Activated CD4-positive, alpha-beta T cell treated with anti-CD3 and anti-CD28 coated beads, Interleukin-2, amount 10 ng/mL, durations not matched to agents 7 days and 5 days (primary cell): ENCODE measurements around the gene CLK1. TPM values are rescaled to one million over a fixed set of nuclear protein-coding genes. Genes with fewer than 3 reads are reported as not detected.
A peak's percentile ranks its signal among the peaks of the same experiment; 100 is the strongest.
"Not testable (repeated sequence)": the region's sequence is repeated elsewhere in the genome, so short reads cannot be mapped to it uniquely, and the experiment has no call there.

Source experiments
- CTCF ChIA-PET: fragments of 350-600 bp; sonication (Branson Sonifier 250); formaldehyde crosslinking; loops from one replicate; lab custom pipeline; 2021; ENCODE audit warnings: antibody characterized with exemption; lab: Charles Lee
- POLR2A ChIA-PET: fragments of 350-600 bp; sonication (Branson Sonifier 250); formaldehyde crosslinking; loops from one replicate; lab custom pipeline; 2021; ENCODE audit warnings: antibody characterized with exemption; lab: Charles Lee
- DNase-seq: peaks from one replicate; pipeline ENCODE4 v3.0.0-alpha.2; 2020
- H3K27ac Mint-ChIP-seq: one replicate; pipeline ENCODE4 v1.8.0; 2021; ENCODE audit warnings: mild to moderate bottlenecking, moderate library complexity, mixed read lengths
- H3K27me3 Mint-ChIP-seq: one replicate; pipeline ENCODE4 v1.8.0; 2021; ENCODE audit warnings: mixed read lengths
- H3K36me3 Mint-ChIP-seq: one replicate; pipeline ENCODE4 v1.8.0; 2021; ENCODE audit warnings: low read depth, mixed read lengths
- H3K4me1 Mint-ChIP-seq: one replicate; pipeline ENCODE4 v1.8.0; 2021; ENCODE audit warnings: mixed read lengths
- H3K4me3 Mint-ChIP-seq: one replicate; pipeline ENCODE4 v1.8.0; 2021; ENCODE audit warnings: mild to moderate bottlenecking, moderate library complexity, mixed read lengths
- H3K9me3 Mint-ChIP-seq: one replicate; pipeline ENCODE4 v1.8.0; 2021; ENCODE audit warnings: mixed read lengths
- total RNA-seq, 2 experiments: library from RNA; stranded (reverse); gene quantifications; one replicate each; pipeline ENCODE4 v1.2.3, GENCODE V29; 2021

CLK1 gene
- total RNA-seq, 2 experiments from 2014 or later, result 120 to 142 TPM

- POLR2A ChIA-PET, result no interaction called here
- H3K36me3 Mint-ChIP-seq, result peaks cover 50% of the 10 kb centered on the region
- no peaks in the 10 kb centered on the region for H3K9me3 Mint-ChIP-seq
- H3K4me3 Mint-ChIP-seq, result no peak overlapping the region
- no peaks in the 10 kb centered on the region for H3K27me3 Mint-ChIP-seq
- H3K4me1 Mint-ChIP-seq, result peaks cover 13% of the 10 kb centered on the region
- CTCF ChIA-PET, result interaction anchor here (1.0 kb wide), 1 partner anchor 107 kb away, joined by 3 read pairs; no protein-coding TSS in a partner anchor
- no peak overlapping the region for H3K27ac Mint-ChIP-seq
- no peak for DNase-seq
Measured at GRCh38 chr2:200820573-200821234, 43.8 kb downstream of the CLK1 start.

- H3K4me3 Mint-ChIP-seq, H3K9me3 Mint-ChIP-seq, H3K27me3 Mint-ChIP-seq, H3K27ac Mint-ChIP-seq, DNase-seq, POLR2A ChIA-PET: not testable (repeated sequence)
- peaks cover 66% of the 10 kb centered on the region for H3K36me3 Mint-ChIP-seq
- H3K4me1 Mint-ChIP-seq, result peaks cover 31% of the 10 kb centered on the region
- CTCF ChIA-PET, result interaction anchor here (0.7 to 2.2 kb wide), 8 partner anchors 10 to 70 kb away, joined by 3 to 5 read pairs (median 4); partner anchors contain the start of genes CLK1, NIF3L1 and PPIL3
Measured at GRCh38 chr2:200818732-200819131, 45.7 kb downstream of the CLK1 start.

- no peak for DNase-seq
- CTCF ChIA-PET, result interaction anchor here (1.0 to 1.5 kb wide), 6 partner anchors 13 to 102 kb away, joined by 3 to 8 read pairs (median 4); partner anchors contain the start of gene NIF3L1
- Mint-ChIP-seq H3K27ac (no peak overlapping the region), H3K4me1 (peaks cover 46% of the 10 kb centered on the region), H3K27me3 (no peaks in the 10 kb centered on the region), H3K4me3 (no peak overlapping the region), H3K9me3 (no peaks in the 10 kb centered on the region), H3K36me3 (peaks cover 59% of the 10 kb centered on the region)
- POLR2A ChIA-PET, result no interaction called here
Measured at GRCh38 chr2:200814917-200815316, 49.5 kb downstream of the CLK1 start.

GRCh38 chr2:200814276-200814815 lies 50.1 kb downstream of the CLK1 start:
- Mint-ChIP-seq H3K27me3 (no peaks in the 10 kb centered on the region), H3K36me3 (peaks cover 59% of the 10 kb centered on the region), H3K4me3 (peak overlapping the region; percentile 49), H3K27ac (peak overlapping the region; percentile 63), H3K9me3 (no peaks in the 10 kb centered on the region), H3K4me1 (peaks cover 50% of the 10 kb centered on the region)
- peak; percentile 15 for DNase-seq
- POLR2A ChIA-PET, result interaction anchor here (0.6 kb wide), 1 partner anchor 102 kb away, joined by 5 read pairs; no protein-coding TSS in a partner anchor
- CTCF ChIA-PET, result interaction anchor here (0.9 to 1.5 kb wide), 6 partner anchors 13 to 101 kb away, joined by 3 to 8 read pairs (median 4); partner anchors contain the start of gene NIF3L1

DNA sequence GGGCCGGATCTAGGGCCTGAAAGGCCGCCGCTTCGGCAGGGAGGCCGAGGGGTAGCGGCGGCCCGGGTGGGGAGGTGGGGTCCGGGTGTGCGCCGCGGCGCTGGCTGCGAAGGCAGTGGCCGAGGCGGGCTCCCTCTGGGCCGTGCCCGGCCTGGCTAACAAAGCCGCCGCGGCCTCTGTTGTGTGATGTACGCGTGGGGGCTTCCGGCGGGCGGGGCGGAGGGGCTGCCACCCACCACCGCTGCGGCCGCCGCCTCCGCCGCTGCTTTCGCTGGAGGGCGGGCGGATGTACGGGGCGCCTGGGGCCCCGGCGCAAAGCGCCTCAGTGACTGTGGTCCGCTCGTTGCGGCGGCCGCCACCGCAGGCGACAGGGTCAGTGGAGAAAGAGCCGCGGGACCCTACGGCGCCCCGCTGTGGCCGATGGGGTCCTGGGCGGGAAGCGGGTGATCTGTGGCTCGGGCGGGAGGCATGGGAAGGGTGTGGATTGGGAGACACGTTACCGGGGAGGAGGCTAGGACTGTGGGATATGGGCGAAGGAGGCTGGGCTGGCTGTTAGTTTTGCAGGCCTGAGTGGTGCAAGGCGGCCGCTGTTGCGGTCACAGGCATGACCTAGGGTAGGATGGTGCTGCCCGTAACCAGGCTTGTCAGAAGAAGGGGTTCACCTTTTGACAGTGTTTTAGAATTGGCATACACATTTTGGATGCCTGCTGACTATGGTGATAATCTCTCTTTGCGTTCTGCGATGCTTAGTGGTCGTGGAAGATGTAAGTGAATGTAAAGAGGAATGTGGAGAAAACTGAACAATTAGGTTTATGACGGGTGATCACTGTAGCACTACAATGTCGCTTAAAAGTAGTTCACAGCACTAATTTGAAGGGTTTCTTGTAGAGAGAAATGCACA lies 52.1 kb downstream of the CLK1 start:
- peak; percentile 60 for DNase-seq
- peaks cover 47% of the 10 kb centered on the region for H3K4me1 Mint-ChIP-seq
- POLR2A ChIA-PET, result no interaction called here
- H3K27me3 Mint-ChIP-seq, result no peaks in the 10 kb centered on the region
- CTCF ChIA-PET, result no interaction called here
- peaks cover 44% of the 10 kb centered on the region for H3K36me3 Mint-ChIP-seq
- peak overlapping the region; percentile 98 for H3K27ac Mint-ChIP-seq
- H3K4me3 Mint-ChIP-seq, result peak overlapping the region; percentile 94
- no peaks in the 10 kb centered on the region for H3K9me3 Mint-ChIP-seq

DNA sequence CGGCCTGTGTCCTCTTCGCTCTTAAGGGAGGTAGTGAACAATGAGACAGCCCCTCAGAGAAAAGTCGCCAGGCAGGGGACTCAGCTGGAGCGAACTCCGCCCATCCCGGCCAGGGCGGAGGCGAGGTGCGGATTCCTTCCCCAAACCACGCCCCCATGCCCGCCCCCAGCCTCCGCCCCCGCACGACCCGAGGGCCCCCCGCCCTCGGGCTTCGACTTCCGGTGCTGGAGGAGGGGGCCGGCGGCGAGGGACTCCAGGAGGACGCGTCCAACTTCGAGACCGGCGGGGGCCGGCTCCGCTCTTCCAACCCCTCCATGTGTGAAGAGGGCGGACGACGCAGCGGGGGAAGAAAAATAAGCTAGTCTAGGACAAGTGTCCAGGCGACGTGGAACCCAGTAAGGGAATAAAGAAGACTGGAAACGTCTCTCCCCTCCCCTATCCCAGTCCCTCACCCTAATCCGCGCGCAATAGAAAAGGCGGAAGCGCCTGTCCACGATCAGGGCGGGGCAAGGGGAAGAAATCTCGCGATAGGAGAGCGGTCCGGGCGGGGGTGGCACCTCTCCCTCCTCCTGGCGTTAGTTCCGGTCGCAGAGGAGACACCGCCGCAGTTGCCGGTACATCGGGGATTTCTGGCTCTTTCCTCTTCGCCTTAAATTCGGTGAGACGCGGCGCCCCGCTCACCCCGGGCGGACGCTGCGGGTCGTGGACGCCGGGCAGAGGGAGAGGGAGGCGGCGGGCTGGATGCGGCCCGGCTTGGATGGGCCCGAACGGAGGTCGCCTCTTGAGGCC lies 52.9 kb downstream of the CLK1 start, which contains the start of gene BZW1:
Gene BZW1 (plus strand): TSS at position 578 of the 789 bp plus-strand sequence. CDS start 1,308 bp downstream, outside the sequence.
- no peaks in the 10 kb centered on the region for H3K27me3 Mint-ChIP-seq
- H3K4me1 Mint-ChIP-seq, result peaks cover 47% of the 10 kb centered on the region
- ChIA-PET POLR2A (no interaction called here), CTCF (no interaction called here)
- H3K4me3 Mint-ChIP-seq, result peak within 1 kb of the TSS; percentile 94
- peak; percentile 98 for DNase-seq
- H3K36me3 Mint-ChIP-seq, result peaks cover 38% of the 10 kb centered on the region
- no peaks in the 10 kb centered on the region for H3K9me3 Mint-ChIP-seq
- H3K27ac Mint-ChIP-seq, result peak within 1 kb of the TSS; percentile 98

DNA sequence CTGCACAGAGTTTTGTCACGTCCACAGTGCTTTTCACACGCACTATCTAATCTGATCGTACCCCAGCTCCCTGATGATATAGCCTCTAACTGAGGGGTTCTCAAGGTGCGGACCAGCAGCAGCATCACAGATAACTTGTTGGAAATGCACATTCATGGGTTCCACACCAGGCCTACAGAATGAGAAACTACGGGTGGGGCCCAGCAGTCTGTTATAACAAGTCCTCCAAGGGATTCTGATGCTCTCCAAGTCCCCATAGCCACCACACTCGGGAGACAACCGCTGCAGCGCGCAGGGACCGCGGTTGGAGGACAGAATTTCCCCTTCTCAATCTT lies 53.5 kb downstream of the CLK1 start:
- Mint-ChIP-seq H3K9me3 (no peaks in the 10 kb centered on the region), H3K4me1 (peaks cover 44% of the 10 kb centered on the region), H3K36me3 (peaks cover 33% of the 10 kb centered on the region), H3K4me3 (peak overlapping the region; percentile 94), H3K27ac (peak overlapping the region; percentile 98), H3K27me3 (no peaks in the 10 kb centered on the region)
- ChIA-PET POLR2A (no interaction called here), CTCF (no interaction called here)
- DNase-seq, result no peak

DNA sequence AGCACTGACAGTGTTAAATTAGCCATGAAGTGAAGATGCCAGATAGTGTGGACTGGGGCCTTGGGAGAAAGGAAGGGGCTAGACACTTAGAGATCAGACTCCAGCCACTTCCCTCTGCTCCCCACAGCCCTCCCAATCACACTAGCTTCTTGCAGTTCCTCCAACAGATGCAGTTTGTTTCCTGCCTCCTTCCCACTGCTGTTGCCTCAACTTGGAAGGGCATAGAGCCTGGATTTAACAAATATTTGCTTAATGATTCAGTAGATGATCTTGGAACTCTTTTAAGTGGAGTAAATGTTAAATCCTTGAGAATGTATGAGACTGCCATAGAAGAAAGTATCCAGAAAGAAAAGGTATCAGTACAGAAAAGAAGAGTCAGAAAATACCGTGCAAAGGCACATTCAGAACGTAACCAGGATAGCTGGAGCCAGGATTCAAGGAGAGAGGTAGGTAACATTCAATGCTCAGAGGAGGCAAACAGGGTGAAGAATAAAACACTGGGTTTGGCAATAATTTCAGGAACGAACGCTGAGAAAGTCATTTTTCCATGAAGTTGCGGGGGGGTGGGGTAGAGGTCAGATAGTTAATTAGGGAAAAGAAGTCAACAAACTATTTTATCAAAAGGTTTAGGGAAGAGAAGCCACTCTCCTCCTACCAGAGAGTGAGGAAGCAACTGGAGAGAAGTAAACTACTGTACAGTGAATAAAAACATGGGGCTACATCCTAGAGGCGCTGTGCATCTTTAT lies 54.0 kb downstream of the CLK1 start:
- H3K9me3 Mint-ChIP-seq, result no peaks in the 10 kb centered on the region
- CTCF ChIA-PET, result interaction anchor here (0.7 kb wide), 1 partner anchor 1955 kb away, joined by 3 read pairs; no protein-coding TSS in a partner anchor
- H3K27me3 Mint-ChIP-seq, result no peaks in the 10 kb centered on the region
- POLR2A ChIA-PET, result no interaction called here
- peaks cover 40% of the 10 kb centered on the region for H3K4me1 Mint-ChIP-seq
- H3K27ac Mint-ChIP-seq, result peak overlapping the region; percentile 98
- H3K4me3 Mint-ChIP-seq, result peak overlapping the region; percentile 94
- no peak for DNase-seq
- peaks cover 28% of the 10 kb centered on the region for H3K36me3 Mint-ChIP-seq

DNA sequence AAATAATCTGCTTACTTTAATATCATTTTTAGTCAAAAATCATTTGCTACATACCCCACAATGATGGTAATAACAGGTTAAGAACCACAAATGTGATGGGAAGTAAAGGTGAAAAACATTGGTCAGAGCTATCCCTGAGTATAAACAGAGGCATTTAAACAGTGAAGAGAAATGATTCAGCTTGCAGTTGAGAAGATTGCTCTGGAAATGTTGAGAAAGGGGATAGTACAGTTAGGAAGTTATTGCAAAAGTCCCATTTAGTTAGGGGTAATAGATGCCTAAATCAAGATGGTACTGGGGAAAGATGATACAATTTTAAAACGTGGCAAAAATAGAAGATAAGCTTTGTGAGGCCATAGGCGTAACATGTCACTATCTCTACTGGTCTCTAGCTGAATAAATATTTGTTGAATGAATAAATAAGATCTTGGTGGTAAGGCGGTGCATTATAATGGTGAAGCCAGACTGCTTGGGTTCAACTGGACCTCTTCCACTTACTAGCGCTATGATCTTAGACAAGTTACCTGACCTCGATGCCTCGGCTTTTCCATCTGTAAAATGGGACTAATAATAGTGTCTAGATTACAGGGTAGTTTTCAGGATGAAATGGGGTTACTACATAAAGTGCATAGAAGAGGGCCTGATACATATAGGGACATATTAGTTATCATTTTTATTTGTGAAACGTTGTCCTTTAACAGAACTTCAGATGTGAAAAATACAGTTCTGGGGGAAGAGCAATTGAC lies 54.8 kb downstream of the CLK1 start:
- DNase-seq, result no peak
- Mint-ChIP-seq H3K36me3 (peaks cover 21% of the 10 kb centered on the region), H3K4me3 (peak overlapping the region; percentile 94), H3K4me1 (peaks cover 34% of the 10 kb centered on the region), H3K9me3 (no peaks in the 10 kb centered on the region), H3K27ac (no peak overlapping the region), H3K27me3 (no peaks in the 10 kb centered on the region)
- ChIA-PET CTCF (interaction anchor here (0.7 kb wide), 1 partner anchor 1956 kb away, joined by 3 read pairs; no protein-coding TSS in a partner anchor), POLR2A (no interaction called here)
